ENCODE results near the gene ROPN1B.
"Not testable (repeated sequence)": the region's sequence is repeated elsewhere in the genome, so short reads cannot be mapped to it uniquely, and the experiment has no call there.

Gene ROPN1B

GRCh38 chr3:125968701-125969592 is at the start of gene ROPN1B:
Gene ROPN1B, plus strand, starts transcription at chr3:125969178. Its CDS starts 2,877 bp downstream, at chr3:125972055.
- DNase-seq (ENCODE audit: low read depth in 2 of 2), result not testable (repeated sequence)

DNA sequence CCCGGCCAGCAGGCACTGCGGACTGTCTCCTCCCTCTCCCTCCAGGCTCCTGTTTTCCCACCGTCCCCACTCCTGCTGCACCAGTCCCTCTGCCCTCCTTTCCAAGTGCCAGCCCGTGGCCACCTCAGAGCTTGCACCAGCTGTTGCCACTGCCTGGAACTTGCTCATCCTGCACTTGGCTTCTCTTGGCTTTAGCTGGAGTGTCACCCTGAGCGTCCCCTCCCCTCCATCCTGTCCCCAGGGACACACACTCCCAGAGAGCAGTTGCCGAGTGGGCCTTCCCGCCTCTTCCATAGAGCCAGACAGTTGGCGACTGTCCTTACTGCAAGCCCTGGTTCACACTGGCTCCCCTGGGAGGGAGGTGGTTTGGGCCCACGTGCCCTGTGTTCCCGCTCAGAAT is 48.8 kb upstream of the ROPN1B start:
- DNase-seq (ENCODE audit: low read depth in 2 of 2), result not testable (repeated sequence)

- DNase-seq (ENCODE audit: low read depth in 2 of 2), result not testable (repeated sequence)
Observed at GRCh38 chr3:125920751-125921279, 48.2 kb upstream of the ROPN1B start.

GRCh38 chr3:125921712-125922111 is 47.3 kb upstream of the ROPN1B start:
- DNase-seq (ENCODE audit: low read depth in 2 of 2), result peak; percentile 9 to 12

DNA sequence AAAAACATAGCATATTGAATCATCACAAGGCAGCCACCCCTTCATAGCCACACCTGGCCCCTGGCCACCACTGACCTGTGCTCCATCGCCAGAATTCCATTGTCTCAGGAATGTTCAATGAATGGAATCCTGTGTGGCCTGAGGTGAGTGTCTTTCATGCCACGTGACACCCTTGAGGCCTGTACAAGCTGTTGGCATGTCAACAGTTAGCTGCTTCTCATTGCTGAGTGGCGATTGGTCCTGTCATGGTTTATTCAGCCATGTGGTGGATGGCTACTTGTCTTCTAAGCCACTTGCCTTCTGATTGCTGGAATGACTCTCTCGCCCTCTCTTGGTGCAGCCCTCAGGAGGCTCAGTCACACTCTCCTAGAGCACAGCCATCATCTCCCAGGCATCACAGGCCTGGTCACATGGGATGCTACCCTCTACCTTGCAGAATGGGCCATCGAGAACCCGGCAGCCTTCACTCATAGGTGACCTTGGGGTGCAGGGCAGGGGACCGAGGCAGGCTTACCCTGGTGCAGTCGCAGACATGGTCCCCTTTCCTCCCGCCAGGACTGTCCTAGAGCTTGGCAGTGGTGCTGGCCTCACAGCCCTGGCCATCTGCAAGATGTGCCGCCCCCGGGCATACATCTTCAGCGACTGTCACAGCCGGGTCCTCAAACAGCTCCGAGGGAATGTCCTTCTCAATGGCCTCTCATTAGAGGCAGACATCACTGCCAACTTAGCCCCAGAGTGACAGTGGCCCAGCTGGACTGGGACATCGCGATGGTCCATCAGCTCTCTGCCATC is 45.5 kb upstream of the ROPN1B start:
- DNase-seq (ENCODE audit: low read depth in 2 of 2), result not testable (repeated sequence)

GRCh38 chr3:125924276-125924675 is 44.7 kb upstream of the ROPN1B start:
- DNase-seq (ENCODE audit: low read depth in 2 of 2), result not testable (repeated sequence)

- not testable (repeated sequence) for DNase-seq (ENCODE audit: low read depth in 2 of 2)
Observed at GRCh38 chr3:125925727-125926126, 43.3 kb upstream of the ROPN1B start.

DNA sequence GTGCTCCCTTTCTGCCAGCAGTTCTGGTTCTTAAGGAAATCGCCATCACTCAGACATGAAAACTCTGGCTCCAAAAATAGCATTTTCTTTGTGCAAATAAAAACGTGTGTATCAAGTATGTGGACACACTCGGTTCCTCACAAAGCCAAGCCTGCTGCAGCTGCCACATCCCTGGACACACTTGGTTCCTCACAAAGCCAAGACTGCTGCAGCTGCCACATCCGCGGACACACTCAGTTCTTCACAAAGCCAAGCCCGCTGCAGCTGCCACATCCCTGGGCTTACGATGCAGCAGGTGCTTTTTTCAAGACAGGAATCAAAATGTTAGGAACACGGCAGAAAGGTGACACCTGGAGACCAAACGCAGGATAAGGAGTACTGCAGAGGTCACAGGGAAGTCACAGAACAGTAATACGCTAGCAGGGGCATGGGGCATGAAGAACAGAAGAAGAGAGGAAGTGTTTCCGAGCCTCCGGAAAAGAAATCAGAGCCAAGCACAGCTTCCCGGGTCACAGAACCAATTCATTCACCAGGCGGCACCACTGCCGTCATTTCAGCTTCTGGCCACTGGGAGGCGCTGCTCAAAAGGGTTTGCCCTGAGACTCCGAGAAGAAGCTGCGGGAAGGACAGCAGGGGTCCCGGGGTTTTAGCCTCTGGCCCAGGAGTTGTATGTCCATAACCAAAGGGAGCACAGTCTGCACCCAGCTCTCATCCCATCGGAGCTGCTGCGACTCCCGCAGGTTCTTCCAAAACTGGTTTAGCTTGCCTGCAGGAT is 40.0 kb upstream of the ROPN1B start:
- DNase-seq (ENCODE audit: low read depth in 2 of 2), result peak; percentile 9 to 37

GRCh38 chr3:125929765-125930164 is 39.2 kb upstream of the ROPN1B start:
- DNase-seq (ENCODE audit: low read depth in 2 of 2), result not testable (repeated sequence)

GRCh38 chr3:125931355-125931880 is 37.6 kb upstream of the ROPN1B start:
- not testable (repeated sequence) for DNase-seq (ENCODE audit: low read depth in 2 of 2)

DNA sequence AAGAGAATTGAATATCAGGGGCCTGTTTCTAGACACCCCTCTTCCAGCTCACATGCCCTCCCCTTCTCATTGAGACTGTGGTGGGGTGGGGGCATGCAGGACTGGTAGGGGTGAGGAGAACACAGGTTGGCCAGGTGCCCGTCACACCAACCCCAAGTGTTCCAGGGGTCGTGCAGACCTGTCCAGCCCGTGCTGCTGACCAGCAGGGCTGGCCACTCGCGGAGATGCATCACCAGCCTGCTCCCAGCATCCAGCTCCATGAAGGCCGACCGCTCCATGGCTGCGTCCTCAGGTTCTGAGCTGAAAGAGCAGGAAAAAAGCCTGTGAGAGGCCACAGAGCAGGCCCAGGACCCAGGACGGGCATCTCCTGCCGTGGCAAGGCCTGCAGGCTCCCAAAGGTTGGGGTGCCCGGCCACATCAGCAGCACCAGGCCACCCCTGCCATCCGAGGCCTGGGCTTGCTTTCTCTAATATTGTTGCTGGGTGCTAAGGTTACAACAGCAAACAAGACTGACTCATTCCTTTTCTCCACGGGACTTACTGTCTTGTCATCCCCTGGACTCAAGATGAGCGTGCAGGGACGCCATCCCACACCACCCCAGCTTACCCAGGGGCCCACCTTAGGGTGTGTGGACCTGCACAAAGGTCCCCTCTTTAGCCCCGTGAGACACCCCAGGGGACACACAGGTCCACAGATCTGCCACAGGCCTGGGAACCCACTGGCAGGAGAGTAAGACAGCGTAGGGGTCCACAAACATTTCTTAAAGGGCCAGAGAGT is 35.4 kb upstream of the ROPN1B start:
- not testable (repeated sequence) for DNase-seq (ENCODE audit: low read depth in 2 of 2)

- not testable (repeated sequence) for DNase-seq (ENCODE audit: low read depth in 2 of 2)
Observed at GRCh38 chr3:125935252-125935874, 33.6 kb upstream of the ROPN1B start.

DNA sequence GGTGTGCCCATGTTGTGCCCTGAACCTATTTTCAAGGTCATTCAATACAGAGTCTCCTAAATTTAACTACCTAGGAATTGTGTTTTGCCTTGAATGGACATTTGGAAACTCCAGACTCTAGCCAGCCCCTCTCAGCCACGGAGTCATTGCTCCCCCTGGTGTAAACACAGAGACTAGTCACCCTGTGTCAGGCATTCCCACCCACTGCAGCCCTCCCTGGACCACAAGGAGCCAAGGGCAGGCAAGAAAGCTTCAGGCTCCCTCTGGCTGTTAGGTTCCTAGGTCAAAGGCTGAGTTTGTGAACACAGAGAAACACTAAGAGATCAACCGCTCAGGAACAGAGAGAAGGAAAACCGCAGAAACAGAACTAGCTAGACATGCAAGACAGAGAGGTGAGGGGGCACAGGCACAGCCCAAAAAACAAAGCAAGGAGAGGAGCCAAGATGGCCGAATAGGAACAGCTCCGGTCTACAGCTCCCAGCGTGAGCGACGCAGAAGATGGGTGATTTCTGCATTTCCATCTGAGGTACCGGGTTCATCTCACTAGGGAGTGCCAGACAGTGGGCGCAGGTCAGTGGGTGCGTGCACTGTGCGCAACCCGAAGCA is 32.7 kb upstream of the ROPN1B start:
- not testable (repeated sequence) for DNase-seq (ENCODE audit: low read depth in 2 of 2)

DNA sequence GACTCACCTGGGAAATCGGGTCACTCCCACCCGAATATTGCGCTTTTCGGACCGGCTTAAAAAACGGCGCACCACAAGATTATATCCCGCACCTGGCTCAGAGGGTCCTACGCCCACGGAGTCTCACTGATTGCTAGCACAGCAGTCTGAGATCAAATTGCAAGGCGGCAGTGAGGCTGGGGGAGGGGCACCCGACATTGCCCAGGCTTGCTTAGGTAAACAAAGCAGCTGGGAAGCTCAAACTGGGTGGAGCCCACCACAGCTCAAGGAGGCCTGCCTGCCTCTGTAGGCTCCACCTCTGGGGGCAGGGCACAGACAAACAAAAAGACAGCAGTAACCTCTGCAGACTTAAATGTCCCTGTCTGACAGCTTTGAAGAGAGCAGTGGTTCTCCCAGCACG is 32.1 kb upstream of the ROPN1B start:
- not testable (repeated sequence) for DNase-seq (ENCODE audit: low read depth in 2 of 2)

DNA sequence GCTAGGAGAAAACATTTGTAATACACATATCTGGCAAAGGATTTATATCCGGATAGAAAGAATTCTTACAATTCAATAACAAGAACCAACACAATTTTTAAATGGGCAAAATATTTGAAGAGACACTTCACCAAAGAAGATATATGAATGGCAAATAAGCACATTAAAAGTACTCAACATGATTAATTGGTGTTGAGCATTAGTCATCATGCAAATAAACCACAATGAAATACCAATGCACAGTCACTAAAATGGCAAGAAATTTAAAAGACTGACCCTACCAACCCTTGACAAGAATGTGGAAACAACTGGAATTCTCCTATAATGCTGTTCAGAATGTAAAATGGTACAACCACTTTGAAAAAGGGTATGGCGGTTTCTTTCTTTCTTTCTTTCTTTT is 21.2 kb upstream of the ROPN1B start:
- DNase-seq (ENCODE audit: low read depth in 2 of 2), result not testable (repeated sequence)

GRCh38 chr3:125948901-125949300 is 20.1 kb upstream of the ROPN1B start:
- not testable (repeated sequence) for DNase-seq (ENCODE audit: low read depth in 2 of 2)

- DNase-seq (ENCODE audit: low read depth in 2 of 2), result not testable (repeated sequence)
Observed at GRCh38 chr3:125951176-125951575, 17.8 kb upstream of the ROPN1B start.

GRCh38 chr3:125957020-125957419 is 12.0 kb upstream of the ROPN1B start:
- DNase-seq (ENCODE audit: low read depth in 2 of 2), result not testable (repeated sequence)

Measured in stimulated activated CD8-positive, alpha-beta memory T cell treated with anti-CD3 and anti-CD28 coated beads, Interleukin-15, amount 100 ng/mL, for 48 hours (primary cell).